NCI-H524 (cell line): Measurements from ENCODE around the gene GALNT2.
A peak's percentile ranks its signal among the peaks of the same experiment; 100 is the strongest.

Experiments used
- DNase-seq, 2 experiments: peaks; one replicate each; lab custom pipeline; 2025; lab: John Stamatoyannopoulos, UW

The GALNT2 gene

DNA sequence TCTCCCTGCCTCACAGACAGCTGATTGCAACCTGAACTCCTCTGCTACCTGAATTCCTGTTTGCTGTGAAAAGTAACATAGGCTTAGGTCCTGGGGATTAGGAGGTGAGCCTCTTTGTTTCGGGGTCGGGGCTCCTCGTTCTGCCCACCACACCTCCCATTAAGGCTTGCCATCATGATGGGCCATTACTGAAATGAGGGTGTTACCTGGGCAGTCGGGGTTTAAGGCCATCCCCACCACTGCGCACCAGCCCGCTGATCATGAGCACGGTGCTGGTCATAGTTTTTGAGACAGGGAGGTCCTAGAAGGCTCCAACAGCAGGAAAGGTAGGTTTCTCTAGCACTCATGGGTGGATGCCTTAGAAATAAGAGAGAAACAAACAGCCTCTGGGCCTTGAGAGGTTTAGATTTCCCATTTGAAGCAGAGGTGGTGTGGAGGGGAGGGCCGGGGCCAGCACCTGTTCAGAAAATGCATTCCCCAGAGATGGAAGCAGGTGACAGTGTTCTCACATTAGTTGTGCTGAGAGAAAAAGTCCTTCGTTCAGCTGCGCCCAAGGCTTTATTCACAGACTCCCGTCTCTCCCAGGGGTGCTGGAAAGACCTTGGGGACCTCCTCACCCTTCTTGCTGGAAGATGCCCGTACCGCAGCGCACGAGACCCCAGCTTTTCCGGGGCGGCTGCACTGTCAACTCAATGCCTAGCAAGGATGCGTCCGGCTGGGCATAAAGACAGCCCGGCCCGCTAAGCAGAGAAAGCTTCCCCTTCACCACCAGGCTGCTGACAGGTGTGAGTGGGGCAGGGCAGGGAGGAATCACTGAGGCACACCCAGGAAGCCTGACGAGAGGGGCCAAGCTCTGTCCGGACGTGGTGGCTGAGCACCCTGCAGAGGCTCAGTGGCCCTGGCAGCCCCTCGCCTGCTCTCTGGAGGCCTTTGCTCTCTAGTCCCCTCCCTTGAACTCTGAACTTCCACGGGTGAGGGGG lies 233.6 kb downstream of the GALNT2 start:
- DNase-seq = no peak

DNA sequence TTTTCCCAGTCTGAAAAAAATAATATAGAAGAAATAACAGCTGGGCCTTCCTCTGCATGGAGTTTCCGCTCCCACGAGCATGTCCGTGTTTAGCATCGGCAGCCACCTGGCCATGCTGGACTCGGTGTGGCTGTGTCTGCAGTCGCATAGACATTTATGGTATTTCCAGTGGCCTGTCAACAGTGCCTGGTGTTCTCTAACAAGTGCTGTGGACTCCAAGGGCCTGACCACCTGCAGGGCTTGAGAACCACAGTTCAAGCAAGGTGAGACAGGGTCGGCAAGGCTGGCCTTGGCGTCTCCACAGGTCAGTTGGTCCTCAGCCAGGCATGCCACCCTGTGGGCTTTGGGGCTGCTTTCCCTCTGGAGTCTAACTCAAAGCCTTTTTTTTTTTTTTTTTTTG lies 234.3 kb downstream of the GALNT2 start:
- no peak for DNase-seq

DNA sequence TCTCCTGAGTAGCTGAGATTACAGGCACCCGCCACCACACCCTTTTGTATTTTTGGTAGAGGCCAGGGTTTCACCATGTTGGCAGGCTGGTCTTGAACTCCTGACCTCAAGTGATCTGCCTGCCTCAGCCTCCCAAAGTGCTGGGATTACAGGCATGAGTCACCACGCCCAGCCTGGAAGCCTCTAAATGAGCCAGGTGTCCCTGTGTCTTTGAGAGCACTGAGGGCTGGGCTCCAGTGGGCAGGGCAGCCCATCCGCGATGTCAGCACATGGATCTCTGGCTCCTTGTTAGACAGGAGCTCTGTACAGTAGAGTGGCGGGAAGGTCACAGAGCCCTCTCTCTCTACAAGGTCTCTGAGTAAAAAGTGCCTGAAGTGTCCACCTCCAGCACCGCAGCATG lies 234.8 kb downstream of the GALNT2 start:
- DNase-seq = peak in 1 of 2 experiments; percentile 20

DNA sequence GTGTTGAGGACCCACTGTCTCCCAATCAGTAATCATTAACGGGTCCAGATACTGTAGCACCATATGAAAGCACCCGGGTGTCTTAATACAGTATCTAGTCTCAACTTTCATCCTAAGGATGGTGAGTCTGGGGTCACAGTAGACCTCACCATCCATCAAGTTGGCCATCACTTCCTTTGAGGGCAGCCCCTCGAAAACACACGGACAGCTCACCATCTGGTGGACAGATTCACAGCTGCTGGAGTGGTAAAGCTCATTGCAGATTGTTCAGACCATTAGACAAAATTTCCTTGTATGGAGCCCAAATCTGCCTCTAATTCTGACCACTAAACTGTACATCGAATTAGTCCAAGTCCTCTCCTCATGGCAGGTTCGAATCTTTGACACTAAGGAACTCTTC lies 236.0 kb downstream of the GALNT2 start:
- peak; percentile 75 to 78 for DNase-seq

DNA sequence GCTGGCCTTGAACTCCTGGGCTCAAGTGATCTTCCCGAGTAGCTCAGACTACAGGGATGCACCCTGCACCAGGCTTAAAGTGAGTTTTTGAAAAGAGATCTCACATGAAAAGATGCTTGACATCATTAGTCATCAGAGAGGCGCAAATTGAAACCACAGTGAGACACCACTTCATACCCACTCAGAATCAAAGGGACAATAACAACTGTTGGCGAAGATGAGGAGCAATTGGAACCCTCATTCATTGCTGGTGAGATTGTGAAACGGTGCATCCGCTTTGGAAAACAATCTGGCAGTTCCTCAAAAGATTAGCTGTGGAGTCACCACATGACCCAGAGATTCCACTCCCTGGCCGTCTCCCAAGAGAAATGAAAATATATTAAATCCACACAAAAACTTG lies 236.8 kb downstream of the GALNT2 start:
- DNase-seq = peak; percentile 26 to 71

DNA sequence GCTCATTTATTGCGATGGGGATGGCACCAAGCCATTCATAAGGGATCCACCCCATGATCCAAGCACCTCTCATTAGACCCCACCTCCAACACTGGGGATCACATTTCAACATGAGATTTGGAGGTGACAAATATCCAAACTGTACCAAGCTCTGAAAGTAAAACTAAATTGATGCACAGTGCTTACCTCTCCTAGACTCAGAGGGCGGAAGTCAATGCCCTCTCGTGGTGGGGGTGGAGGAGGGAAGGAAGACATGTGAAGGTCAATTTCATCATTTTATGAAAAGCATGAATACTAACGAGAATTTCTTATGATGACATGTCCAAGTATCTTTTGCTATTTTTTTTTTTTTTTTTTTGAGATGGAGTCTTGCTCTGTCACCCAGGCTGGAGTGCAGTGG lies 239.1 kb downstream of the GALNT2 start:
- DNase-seq = no peak

DNA sequence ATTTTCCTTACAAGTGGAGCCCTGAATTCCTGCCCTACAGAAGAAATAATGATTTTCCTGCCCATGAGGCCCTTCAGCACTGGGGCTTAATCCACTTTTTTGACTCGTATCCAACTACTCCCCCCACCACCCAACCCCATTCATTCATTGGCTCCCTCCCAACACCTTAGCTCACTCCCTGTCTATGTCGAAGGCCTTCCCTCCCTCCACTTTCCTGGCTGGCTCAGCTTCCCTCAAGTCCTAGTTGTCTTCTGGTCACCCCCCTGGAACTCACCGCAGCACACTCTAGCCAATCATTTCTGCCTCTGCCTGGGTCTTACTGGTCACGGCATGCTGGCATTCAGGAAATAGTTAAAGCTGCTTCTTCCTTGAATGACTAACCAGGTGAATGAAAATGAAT lies 240.2 kb downstream of the GALNT2 start:
- DNase-seq = peak in 1 of 2 experiments; percentile 65

DNA sequence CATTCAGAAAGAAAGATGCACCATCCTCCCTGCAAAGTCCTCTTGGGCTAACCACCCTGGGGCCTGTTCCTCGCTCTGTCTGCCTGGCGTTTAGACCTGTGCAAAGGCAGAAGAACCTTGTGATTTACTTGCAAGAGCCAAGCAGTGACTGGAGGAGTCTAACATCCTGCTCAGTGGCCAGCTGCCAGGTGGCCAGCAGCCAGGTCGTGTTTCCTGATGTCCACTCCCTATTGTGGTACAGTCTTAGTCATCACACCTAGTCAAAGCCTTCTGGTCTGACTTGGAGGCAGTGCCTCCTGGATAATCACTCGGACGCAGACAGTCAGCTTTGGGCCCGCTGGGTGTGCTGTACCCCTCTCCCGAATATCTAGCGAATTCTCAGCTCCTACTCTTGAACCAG lies 241.0 kb downstream of the GALNT2 start:
- peak in 1 of 2 experiments; percentile 46 for DNase-seq

DNA sequence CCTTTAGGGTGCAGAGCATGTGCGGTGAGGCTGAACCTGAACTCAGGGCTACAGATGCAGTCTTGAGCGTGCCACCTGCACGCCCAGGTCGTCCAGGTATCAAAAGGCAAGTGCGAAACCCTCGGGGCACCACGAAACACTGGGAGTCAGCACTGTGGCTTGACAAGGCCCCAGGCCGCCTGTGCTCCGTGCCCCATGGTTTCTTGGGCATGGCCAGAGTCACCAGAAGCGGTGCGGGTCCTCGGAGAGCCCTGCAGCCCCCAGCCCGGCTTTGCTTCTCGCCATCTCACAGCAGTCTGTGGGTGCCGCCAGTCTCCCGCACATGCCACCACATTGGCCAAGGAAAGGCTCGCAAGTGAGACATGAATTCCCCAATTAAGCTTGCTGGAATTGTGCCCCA lies 241.8 kb downstream of the GALNT2 start:
- DNase-seq = no peak

DNA sequence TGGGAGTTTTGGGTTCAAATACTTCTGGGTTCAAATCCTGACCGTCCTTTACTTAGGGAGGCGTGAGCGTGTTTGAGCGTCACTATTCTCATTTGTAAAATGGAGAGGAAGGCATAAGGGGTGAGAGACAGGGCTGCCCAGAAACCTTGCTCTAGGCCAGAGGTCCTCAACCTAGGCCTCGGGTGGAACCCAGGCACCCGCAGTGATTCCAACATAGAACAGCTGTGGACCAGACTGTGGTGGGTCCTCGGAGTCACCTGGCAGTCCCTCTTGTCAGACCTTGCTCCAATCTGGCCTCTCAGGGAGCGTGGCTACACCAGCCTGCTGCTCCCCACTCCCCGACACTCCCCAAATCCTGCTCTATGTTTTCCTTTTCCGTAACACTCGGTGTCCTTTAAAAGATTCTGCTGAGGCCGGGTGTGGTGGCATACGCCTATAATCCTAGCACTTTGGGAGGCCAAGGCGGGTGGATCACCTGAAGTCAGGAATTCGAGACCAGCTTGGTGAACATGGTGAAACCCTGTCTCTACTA lies 242.7 kb downstream of the GALNT2 start:
- DNase-seq = no peak

DNA sequence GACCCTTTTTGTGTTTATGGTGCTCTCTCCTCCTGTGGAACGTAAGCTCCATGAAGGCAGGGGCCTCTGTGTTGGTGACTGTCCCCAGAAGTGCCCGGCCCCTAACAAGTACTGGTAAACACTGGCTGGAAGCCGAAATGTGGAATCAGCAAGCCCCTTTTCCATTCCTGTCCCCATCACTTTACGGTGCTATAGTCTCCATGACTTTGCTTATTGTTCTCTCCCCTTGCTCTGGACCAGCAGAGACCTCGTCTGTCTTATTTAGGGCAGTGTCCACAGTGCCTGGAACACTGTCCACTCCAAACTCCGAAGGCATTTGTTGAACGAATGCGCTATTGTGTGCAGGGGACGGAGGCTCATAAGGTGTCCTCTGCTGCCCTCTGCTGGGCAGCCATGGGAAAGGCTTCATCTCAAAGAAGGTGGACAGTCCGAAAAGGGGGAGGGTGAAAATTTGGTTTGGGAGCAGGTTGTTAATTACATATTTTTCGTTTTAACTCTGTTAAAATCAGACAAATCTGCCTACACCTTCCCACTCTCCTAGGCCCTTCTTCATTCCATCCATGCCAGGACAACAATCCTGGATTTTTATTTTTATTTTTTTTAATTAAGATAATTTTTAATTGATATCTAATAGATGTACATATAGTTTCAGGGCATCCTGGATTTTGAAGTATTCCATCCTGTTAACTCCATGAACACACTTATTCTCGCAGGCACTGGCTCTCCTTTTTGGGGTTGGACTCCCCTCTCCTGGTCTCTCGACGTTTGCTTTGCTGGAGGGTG lies 243.5 kb downstream of the GALNT2 start:
- DNase-seq = peak; percentile 33 to 75

DNA sequence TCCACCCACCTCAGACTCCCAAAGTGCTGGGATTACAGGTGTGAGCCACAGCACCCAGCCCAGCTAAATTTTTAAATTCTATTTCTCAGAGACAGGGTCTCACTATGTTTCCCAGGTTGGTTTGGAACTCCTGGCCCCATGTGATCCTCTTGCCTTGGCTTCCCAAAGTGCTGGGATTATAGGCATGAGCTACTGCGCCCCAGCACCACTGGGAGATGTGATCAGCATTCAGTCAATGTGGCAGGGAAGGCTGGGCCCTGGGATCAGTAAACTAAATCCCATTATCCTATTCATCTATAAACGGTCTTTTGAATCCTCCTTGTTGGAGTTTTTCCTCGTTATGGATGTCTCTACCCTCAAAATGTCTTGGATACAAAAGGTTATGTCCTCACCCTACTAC lies 245.6 kb downstream of the GALNT2 start:
- DNase-seq = no peak

DNA sequence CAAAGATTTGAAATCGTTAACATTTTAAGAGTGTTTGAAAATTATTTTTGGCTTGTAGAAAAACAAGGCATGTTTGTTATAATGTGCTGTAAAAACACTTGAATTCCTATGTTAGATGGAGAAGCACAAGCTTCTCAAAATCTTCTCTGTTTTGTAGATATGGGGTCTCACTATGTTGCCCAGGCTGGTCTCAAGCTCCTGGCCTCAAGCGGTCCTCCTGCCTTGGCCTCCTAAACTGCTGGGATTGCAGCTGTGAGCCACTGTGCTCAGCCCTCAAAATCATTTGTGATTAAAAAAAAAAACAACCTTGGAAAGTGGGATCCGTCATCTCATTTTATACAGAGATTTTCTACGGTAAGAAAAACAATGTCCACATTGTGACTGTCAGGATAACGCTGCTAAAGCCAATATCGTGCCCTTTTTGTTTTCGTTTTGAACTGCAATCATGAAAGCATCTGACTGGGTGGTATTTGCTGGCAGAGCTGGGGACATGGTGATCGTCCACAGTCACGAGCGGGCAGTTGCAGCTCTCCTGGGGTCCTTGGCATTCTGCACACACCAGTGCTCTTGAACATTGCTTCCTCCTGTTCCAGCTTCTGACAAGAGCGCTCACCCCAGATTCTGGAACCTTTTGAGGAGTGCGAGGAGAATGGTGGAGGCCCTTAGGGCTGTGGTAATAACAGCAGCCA lies 246.6 kb downstream of the GALNT2 start:
- DNase-seq = no peak

DNA sequence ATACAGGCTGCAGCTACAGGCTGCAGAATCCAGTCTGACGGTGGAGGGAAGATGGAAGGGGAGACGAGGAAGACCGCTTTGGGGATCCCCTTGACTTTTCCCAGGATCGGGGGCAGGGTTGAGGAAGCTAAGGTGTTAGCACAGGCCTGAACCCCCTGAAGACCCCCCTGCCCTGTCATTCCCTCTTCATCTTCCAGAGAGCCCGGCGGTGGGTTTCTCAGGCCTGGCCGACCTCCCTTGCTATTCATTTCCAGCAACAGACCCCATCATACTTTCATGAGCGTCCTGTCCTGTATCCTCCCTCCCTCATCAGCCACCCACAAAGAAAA lies 247.1 kb downstream of the GALNT2 start:
- no peak for DNase-seq

DNA sequence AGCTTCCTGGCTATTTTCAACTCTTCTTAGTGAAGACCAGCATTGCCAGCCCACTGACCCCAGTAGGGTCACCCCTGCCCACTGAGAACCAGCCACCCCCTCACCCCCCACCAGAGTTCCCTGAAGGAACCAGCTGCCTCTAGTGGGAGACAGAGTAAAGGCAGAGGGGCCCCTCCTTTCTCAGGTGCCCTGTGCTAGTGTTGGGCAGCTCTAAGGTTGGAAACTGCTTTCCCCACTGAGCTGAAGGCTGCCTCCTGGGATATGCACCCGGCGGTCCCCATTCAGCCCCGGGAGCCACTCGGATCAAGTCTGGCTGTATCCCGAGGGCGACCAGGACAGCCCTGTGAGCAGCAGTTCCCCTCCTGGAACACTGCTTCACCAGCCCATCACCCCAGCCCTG lies 248.1 kb downstream of the GALNT2 start:
- no peak for DNase-seq

DNA sequence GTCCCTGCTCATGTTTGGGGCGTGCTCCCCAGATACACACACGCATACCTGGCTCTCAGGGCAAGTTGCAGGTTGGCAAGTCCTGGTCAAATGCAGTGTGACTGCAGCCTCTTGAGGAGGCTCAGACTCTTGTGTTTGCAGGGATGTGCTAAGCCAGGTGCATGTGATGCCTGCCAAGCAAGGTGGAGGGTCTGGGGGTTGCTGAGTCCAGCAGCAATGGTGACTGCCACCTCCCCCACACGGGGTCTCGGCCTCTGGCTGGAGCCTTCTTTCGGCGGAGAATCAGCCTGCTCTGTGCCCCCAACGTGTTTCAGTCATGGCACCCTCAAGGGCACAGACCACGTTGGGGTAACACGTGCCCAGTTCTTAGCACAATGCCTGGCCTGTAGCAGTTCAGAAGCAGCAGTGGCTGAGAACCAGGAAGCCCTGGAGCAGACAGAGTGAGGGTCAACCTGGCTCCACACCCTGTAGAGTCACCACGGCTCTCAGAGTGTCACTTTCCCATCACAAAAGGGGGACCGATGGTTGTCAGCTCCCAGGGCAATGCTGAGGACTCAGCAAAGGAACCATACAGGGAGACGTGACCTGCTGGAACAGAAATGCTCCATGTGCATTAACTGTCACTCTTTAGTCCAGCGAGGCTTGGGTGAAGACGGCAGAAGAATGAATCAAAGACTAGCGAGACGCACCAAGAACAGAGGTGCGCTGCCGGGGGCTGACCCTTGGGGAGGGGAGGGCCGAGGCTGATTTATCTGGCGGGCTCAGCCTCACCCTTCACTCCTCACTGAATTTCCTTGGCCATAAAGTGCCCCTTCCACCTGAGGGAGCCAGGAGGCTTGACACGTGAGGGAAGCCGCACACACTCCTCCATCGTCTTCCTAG lies 250.1 kb downstream of the GALNT2 start:
- no peak for DNase-seq

DNA sequence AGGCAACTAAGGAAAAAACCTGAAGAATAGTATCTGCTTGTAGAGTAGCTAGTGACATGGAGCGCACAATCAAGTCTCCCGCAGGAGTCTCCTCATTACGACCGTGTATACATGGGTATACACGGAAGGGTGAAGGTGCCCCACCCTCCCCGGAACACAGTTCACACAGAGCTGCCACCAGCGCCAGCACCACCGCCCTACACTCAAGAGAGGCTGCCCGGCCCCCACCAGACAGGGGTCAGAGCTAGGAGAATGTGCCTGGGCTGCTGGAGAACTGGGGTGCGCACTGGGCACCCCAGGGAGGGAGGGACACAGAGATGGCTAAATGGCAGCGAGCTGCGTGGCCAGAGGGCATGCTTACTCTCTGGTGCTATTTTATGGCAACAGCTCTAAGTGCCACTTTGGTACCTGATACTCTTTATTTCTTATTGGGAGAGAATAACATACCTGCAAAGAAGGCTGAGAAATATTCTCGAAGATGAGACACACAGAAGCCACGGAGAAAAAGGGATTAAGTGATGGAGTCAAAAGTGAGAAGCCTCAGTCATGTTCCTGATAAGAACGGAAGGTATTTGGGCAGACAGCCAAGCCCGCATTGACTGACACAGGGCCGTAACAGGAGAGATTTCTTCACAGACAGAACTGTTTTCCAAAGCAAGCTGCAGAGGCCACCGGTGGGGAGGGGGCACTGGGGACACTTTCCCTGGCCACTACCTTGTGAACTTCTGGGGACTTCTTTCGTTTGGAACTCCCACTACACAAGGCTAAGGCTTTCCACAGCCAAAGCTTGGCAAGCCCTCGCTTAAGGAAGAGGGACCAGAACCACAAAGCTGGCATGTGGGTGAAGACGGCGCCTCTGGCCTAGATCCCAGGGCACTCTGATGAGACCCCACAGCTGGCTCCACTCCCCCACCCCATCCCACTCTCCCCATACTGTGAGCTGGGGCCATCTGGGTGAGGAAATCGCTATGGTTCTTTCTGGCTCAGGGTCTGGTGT lies 251.1 kb downstream of the GALNT2 start:
- no peak for DNase-seq

DNA sequence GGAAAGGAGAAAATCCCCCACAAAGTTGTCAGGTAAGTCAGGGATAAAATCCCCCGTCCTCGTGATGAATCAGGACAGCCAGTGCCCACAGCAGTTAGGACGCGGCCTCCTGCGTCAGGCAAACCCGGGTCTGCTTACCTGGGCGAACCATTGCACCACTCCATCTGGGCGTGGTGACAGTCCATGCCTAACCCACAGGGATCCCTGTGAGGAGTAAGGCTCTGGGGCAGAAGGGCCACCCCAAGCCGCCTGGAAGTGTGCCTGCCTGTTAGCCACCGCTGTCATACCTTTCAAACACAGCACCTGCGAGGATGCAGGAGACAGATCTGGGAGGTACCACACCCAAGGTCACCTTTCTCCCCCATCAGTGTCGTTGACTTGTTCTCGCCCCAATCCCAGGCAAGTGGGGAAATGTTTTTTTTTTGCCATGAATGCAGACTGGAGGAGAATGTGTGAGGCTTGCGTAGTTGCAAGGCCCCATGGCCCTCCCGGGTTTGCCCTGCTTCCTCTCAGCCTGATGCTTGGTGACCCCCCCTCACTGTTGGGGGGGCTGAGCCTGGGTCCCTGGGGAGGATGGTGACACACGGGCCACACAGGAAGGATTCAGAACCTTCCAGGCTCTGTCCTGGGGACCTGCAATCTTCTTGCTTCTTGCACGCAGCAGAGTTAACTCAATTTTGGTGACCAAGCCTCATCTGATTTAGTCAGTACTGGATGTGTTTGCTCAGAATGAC lies 252.1 kb downstream of the GALNT2 start:
- DNase-seq = no peak

DNA sequence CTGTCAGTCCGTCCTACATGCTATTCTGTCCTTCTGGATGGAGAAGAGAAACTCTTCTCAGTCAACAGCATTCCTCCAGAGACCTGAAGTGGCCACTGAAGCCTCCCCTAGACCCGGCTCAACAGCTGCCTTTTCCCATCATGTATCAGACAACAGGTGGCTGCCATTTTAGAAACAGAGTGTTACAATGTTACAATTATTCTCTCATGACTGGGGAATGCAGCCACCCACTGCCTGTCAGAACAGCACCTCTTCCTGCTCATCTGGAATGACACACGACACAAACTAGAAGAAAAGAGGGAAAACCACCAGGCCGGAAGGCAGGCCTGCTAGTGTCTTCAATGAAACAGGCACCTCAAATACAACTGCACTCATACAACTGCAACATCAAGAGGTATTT lies 253.8 kb downstream of the GALNT2 start:
- DNase-seq = no peak
